ENCODE data around the gene SLC17A5.

Gene SLC17A5, protein sequence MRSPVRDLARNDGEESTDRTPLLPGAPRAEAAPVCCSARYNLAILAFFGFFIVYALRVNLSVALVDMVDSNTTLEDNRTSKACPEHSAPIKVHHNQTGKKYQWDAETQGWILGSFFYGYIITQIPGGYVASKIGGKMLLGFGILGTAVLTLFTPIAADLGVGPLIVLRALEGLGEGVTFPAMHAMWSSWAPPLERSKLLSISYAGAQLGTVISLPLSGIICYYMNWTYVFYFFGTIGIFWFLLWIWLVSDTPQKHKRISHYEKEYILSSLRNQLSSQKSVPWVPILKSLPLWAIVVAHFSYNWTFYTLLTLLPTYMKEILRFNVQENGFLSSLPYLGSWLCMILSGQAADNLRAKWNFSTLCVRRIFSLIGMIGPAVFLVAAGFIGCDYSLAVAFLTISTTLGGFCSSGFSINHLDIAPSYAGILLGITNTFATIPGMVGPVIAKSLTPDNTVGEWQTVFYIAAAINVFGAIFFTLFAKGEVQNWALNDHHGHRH

GRCh38 chr6:73653571-73654424 is at the start of gene SLC17A5:
Gene SLC17A5 (minus strand): TSS chr6:73653992. CDS start chr6:73653886, 106 bp downstream.
- no peak for TF ChIP-seq CTCF (IDR thresholded peaks at IDR 0.05)
- Histone ChIP-seq H3K9me3 (no peaks in the 10 kb centered on the region), H3K36me3 (peaks cover 0 to 10% (median 0%) of the 10 kb centered on the region in 3 donors), H3K4me3 (peak within 1 kb of the TSS; percentile 91 to 100), H3K4me1 (peaks cover 0 to 24% (median 8%) of the 10 kb centered on the region in 4 donors), H3K27ac (peak within 1 kb of the TSS; percentile 98 to 99), H3K27me3 (no peaks in the 10 kb centered on the region)
- intact Hi-C loops (cut with DNase I; ENCODE audit: low total_unique reads): no loop called here
- peak; percentile 96 to 98 for DNase-seq

GRCh38 chr6:73703466-73703865 is 49.7 kb upstream of the SLC17A5 start:
- no peak overlapping the region for H3K4me3 ChIP-seq
- H3K27ac ChIP-seq: no peak overlapping the region
- no peak for DNase-seq
- TF ChIP-seq CTCF (IDR thresholded peaks at IDR 0.05): no peak
- H3K36me3 ChIP-seq: no peaks in the 10 kb centered on the region
- intact Hi-C loops (cut with DNase I; ENCODE audit: low total_unique reads): no loop called here
- H3K27me3 ChIP-seq: no peaks in the 10 kb centered on the region
- H3K4me1 ChIP-seq: peaks cover 0 to 6% (median 0%) of the 10 kb centered on the region in 4 donors
- no peaks in the 10 kb centered on the region for H3K9me3 ChIP-seq

DNA sequence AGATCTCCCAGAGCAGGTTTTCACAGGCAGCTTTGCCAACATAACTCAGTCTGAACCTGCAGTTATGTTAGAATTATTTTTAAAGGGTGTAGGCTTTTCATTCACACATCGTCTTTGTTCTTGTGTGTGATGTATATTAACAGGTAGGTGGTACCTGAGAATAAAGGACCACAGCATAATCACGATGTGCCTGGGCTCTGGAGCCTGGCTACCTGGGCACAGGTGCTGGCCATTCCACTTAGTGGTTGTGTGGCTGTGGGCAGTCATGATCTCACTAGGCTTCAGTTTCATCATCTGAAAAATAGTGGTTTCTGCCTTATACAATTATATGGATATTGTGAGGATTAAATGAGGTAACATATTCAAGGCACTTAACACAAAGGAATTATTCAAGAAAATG is 48.7 kb upstream of the SLC17A5 start:
- no peaks in the 10 kb centered on the region for H3K36me3 ChIP-seq
- no peak overlapping the region for H3K27ac ChIP-seq
- no peaks in the 10 kb centered on the region for H3K9me3 ChIP-seq
- H3K27me3 ChIP-seq: no peaks in the 10 kb centered on the region
- no peak for DNase-seq
- intact Hi-C loops (cut with DNase I; ENCODE audit: low total_unique reads): no loop called here
- H3K4me3 ChIP-seq: no peak overlapping the region
- TF ChIP-seq CTCF (IDR thresholded peaks at IDR 0.05): no peak
- H3K4me1 ChIP-seq: peaks cover 0 to 11% (median under 1%) of the 10 kb centered on the region in 4 donors

GRCh38 chr6:73699676-73700459 is 46.1 kb upstream of the SLC17A5 start:
- no peaks in the 10 kb centered on the region for H3K27me3 ChIP-seq
- H3K36me3 ChIP-seq: no peaks in the 10 kb centered on the region
- DNase-seq: no peak
- H3K9me3 ChIP-seq: no peaks in the 10 kb centered on the region
- no peak overlapping the region for H3K27ac ChIP-seq
- TF ChIP-seq CTCF (IDR thresholded peaks at IDR 0.05): no peak
- H3K4me1 ChIP-seq: peaks cover 0 to 25% (median 12%) of the 10 kb centered on the region in 4 donors
- intact Hi-C loops (cut with DNase I; ENCODE audit: low total_unique reads): no loop called here
- H3K4me3 ChIP-seq: no peak overlapping the region

Measured in tibial artery (tissue), 4 donors.